NCI-H2196 (cell line): Measurements from ENCODE around the gene KLHL2.

Experiments used
- DNase-seq: peaks from one replicate; lab custom pipeline; 2025; ENCODE audit not compliant: unreplicated experiment; lab: John Stamatoyannopoulos, UW

The KLHL2 gene

GRCh38 chr4:165288226-165288625 is 80.9 kb downstream of the KLHL2 start:
- no peak for DNase-seq

GRCh38 chr4:165288639-165289422 is 81.5 kb downstream of the KLHL2 start:
- DNase-seq: no peak

DNA sequence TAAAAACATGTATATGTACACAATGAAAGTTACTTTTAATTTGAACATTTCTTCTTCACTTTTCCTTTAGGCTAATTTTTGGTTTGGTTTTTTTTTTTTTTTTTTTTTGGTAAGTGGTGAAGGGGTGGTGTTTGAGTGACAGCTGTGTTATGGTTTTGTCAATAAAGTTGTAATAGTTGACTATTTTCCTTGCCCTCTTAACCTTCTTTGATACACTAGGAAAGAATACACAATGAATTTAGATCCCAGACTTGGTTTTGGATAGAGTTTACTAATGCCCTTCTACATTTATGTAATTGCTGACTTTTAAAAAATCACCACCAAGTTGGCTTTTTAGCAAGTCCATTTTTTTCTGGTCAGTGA is 82.0 kb downstream of the KLHL2 start:
- no peak for DNase-seq

DNA sequence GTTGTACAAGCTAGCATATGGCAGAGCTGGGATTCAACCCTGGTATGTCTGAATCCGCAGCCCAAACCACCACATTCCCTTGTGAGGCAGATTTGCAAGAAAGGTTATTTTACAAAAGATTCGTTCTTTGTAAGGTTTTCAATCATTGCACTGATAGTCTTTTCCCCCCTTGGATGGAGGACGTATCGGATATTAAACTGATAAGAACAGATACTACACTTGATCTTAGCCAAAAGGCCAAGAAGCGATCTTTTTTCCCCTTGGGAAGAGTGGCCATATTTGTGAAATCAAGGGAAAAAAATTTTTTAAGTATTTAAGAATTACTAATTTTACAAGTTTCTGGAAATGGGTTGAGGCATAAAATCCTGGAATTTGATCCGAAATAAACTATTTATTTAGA is 85.7 kb downstream of the KLHL2 start:
- DNase-seq: no peak

- DNase-seq: no peak
These were observed 86.7 kb downstream of the KLHL2 start for GRCh38 chr4:165293927-165294649.

- no peak for DNase-seq
These were observed 87.5 kb downstream of the KLHL2 start for GRCh38 chr4:165294907-165295306.

DNA sequence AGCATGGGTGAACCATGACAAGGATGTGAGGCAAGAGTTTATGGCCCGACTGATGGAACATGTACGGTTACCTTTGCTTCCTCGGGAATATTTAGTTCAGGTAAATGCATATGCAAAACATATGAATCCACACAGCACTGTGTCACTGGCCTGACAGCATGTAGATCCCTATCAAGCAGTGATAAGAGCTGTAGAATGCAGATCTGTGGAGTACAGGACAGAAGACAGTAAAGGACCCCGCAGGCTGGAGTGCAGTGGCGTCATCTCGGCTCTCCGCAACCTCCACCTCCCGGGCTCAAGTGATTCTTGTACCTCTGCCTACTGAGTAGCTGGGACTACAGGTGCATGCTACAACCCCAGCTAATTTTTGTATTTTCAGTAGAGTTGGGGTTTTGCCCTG is 90.3 kb downstream of the KLHL2 start:
- no peak for DNase-seq

DNA sequence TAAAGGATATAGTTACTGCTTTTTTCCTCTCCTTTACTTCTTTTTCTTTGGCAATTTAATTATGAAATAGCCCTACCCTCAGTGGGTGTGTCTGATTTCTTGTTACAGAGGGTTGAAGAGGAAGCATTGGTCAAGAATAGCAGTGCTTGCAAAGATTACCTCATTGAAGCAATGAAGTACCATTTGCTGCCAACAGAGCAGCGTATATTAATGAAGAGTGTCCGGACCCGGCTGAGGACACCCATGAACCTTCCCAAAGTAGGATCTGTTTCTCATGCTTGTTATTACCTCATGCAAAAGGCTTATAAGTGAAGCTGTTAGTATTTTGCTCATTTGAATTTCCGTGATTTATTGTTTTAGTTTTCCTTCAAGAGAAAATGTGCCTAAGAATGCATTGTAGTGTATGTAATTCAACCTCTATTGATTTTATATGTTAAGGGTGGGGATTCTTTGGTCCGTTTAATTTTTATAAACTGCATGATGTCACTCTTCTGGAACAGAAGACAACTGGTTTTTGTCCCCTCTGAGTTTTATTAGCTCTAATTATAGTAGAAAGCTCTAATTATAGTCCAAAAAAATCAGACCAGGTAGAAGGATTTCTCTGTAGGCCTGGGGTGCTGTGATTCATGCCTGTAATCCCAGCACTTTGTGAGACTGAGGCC is 92.2 kb downstream of the KLHL2 start:
- DNase-seq: no peak

DNA sequence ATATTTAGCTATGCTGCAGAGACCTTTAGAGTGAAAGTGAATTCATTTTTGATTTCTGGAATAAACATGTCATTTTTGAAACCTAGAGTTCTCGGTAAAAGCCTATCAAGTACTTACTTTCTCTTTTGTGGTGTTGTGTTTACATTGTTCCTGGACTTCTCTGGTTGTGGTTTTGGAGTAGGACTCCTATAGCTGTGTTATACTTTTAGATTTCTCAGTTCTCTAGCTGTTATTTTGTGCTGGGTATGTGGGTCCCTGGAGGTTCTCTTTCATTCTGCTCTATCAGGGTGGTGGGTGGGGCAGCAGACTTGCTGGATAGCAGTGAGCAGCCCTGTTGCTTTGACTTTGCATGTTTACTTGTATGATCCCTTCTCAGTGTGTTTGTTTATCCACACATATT is 94.5 kb downstream of the KLHL2 start:
- no peak for DNase-seq

- no peak for DNase-seq
These were observed 95.3 kb downstream of the KLHL2 start for GRCh38 chr4:165302658-165303057.

- no peak for DNase-seq
These were observed 100.8 kb downstream of the KLHL2 start for GRCh38 chr4:165308166-165308565.

DNA sequence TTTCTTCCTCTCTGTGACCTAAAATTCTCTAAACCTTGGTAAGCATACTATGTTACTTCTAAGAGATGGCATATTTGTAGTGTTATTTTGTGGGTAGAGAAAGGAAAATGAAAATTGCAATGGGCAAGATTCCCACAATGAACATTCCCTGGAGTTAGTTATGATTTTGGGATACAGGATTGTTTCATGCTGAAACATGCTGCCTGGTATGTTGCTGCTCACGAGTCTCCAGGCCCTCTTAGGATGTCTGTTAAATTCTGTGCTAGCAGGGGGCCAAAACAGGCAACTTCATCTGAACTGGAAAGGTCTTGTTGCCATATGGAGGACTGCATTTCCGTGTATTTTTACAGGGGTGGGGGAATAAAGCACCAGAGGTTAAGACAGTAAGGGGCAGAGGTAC is 101.2 kb downstream of the KLHL2 start:
- DNase-seq: no peak

GRCh38 chr4:165309456-165309855 is 102.1 kb downstream of the KLHL2 start:
- DNase-seq: no peak

DNA sequence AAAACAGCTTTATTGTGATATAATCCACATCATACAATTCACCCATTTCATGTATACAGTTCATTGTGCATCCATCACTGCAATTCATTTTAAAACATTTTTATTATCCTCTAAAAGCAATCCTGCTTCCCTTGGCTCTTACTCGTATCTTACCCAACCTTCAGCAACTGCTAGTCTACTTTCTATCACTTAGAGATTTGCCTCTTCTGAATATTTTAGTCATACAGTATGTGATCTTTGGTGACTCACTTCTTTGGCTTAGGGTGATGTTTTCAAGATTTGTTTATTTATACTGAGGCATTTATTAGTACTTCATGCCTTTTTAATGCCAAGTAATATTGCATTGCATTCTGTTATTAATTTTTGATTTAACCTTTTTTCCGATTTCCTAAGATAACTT is 105.1 kb downstream of the KLHL2 start:
- no peak for DNase-seq

GRCh38 chr4:165319030-165319429 is 111.7 kb downstream of the KLHL2 start:
- no peak for DNase-seq

DNA sequence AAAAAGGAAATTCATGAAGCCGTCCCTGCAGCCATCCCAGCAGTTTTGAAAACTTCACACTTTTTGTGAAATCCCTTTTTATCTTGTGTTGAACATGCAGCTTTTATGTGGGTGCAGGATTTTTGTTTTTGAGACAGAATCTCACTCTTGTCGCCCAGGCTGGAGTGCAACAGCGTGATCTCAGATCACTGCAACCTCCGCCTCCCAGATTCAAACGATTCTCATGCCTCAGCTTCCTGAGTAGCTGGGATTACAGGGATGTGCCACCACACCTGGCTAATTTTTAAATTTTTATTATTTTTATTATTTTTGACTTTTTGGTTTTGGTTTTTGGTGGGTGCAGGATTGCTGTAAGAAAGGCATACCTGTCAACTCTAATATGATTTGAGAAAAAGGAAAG is 112.1 kb downstream of the KLHL2 start:
- no peak for DNase-seq

- DNase-seq: no peak
These were observed 117.0 kb downstream of the KLHL2 start for GRCh38 chr4:165324236-165324917.

GRCh38 chr4:165324918-165325304 is 117.5 kb downstream of the KLHL2 start:
- no peak for DNase-seq

GRCh38 chr4:165325732-165326512 is 118.6 kb downstream of the KLHL2 start:
- DNase-seq: no peak

DNA sequence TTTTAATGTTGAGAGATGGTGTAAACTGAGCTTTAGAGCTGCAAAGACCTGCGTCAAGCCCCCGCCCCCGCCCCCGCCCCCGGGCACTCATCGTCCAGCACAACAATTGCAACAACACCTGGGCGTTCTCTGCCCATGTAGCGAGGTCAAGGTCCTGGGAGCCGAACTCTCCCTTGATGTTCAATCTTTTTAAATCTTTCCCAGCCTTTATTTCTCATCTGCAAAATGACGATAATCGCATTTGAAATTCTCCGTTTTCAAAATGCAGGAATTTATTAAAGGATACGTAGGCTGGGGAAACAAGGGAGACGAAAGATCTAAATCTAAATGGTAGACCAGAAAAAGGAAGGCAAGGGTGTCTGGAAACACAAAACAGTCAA is 119.5 kb downstream of the KLHL2 start:
- peak; percentile 13 for DNase-seq
